Measurements from ENCODE around the gene QTRT2. TPM values are rescaled to one million over a fixed set of nuclear protein-coding genes. Genes with fewer than 3 reads are reported as not detected.

The QTRT2 gene
- total and polyA plus RNA-seq, 3 donors from 2014 or later = 17.9 to 29.5 (median 24.0) TPM

DNA sequence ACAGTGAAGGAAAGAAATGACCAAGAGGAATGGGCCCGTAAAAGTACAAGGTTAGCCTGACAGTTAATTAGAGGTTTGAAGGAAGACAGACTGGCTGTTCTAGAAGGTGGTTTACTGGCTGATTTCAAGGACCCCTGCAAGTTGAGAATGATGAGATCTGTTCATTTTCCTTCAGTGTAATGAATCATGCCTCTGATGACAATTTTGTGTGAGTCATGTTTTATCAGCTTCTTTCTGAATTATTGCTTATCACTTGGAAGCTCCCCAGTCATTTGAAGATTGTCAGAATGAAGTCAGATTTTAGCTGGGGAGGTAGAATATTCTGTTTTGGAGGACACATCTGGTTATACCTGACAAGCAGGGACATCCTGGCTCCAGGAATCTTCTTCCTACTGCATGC is 71.7 kb downstream of the QTRT2 start:
- no peaks in the 10 kb centered on the region for H3K4me1 ChIP-seq
- H3K36me3 ChIP-seq (ENCODE audit: low read depth, missing control alignments) = no peaks in the 10 kb centered on the region
- 34 to 52% methylated on average over 1 of the region's 1 CpG for WGBS, 2 donors
- no peaks in the 10 kb centered on the region for H3K27me3 ChIP-seq
- DNase-seq = no peak
- intact Hi-C loops (cut with DNase I; ENCODE audit: low total_unique reads) = no loop called here
- no peak overlapping the region for H3K27ac ChIP-seq
- no peaks in the 10 kb centered on the region for H3K9me3 ChIP-seq
- TF ChIP-seq, protein P1, sequence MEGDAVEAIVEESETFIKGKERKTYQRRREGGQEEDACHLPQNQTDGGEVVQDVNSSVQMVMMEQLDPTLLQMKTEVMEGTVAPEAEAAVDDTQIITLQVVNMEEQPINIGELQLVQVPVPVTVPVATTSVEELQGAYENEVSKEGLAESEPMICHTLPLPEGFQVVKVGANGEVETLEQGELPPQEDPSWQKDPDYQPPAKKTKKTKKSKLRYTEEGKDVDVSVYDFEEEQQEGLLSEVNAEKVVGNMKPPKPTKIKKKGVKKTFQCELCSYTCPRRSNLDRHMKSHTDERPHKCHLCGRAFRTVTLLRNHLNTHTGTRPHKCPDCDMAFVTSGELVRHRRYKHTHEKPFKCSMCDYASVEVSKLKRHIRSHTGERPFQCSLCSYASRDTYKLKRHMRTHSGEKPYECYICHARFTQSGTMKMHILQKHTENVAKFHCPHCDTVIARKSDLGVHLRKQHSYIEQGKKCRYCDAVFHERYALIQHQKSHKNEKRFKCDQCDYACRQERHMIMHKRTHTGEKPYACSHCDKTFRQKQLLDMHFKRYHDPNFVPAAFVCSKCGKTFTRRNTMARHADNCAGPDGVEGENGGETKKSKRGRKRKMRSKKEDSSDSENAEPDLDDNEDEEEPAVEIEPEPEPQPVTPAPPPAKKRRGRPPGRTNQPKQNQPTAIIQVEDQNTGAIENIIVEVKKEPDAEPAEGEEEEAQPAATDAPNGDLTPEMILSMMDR (IDR thresholded peaks at IDR 0.05) = no peak
- no peak for TF ChIP-seq POLR2A (IDR thresholded peaks at IDR 0.05)
- H3K4me3 ChIP-seq = no peak overlapping the region

DNA sequence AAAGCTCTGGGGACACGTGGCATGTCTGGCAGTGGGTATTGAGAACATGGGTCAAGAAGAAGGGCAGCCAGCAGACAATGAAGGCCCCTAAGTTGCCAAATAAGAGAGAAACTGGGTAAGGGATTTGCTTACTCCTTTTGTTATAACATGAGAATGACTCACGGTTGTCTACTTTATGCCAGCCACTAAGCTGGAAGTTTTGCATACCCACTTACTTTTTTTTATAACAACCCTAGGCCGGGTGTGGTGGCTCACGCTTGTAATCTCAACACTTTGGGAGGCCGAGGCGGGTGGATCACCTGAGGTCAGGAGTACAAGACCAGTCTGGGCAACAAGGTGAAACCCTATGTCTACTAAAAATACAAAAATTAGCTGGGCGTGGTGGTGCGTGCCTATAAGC is 72.3 kb downstream of the QTRT2 start:
- no peaks in the 10 kb centered on the region for H3K9me3 ChIP-seq
- TF ChIP-seq POLR2A (IDR thresholded peaks at IDR 0.05) = no peak
- TF ChIP-seq, protein P1 (IDR thresholded peaks at IDR 0.05) = no peak
- intact Hi-C loops (cut with DNase I; ENCODE audit: low total_unique reads) = no loop called here
- no peaks in the 10 kb centered on the region for H3K27me3 ChIP-seq
- no peaks in the 10 kb centered on the region for H3K4me1 ChIP-seq
- H3K27ac ChIP-seq = no peak overlapping the region
- 94 to 95% methylated on average over 8 of the region's 8 CpGs for WGBS, 2 donors
- no peak overlapping the region for H3K4me3 ChIP-seq
- no peak for DNase-seq
- H3K36me3 ChIP-seq (ENCODE audit: low read depth, missing control alignments) = no peaks in the 10 kb centered on the region

DNA sequence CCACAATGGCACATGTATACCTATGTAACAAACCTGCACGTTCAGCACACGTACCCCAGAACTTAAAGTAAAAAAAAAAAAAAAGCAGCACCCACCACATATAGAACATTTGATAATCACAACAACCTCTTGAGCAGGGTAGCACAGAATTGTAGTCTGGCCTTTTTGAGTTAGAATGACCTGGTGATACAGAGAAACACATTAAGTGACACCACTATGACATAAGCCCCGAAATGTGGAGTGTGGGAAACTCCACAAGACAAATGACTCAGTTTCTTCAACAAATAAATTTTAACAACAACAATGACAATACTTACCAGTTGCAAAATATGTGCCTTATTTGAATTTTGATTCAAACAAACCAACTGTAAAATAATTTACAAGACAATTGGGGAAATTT is 76.0 kb downstream of the QTRT2 start:
- no peaks in the 10 kb centered on the region for H3K9me3 ChIP-seq
- H3K4me1 ChIP-seq = no peaks in the 10 kb centered on the region
- TF ChIP-seq, protein P1 (IDR thresholded peaks at IDR 0.05) = no peak
- no peak for TF ChIP-seq POLR2A (IDR thresholded peaks at IDR 0.05)
- H3K36me3 ChIP-seq (ENCODE audit: low read depth, missing control alignments) = no peaks in the 10 kb centered on the region
- intact Hi-C loops (cut with DNase I; ENCODE audit: low total_unique reads) = no loop called here
- WGBS, 2 donors = 97 to 100% methylated on average over 3 of the region's 3 CpGs
- H3K4me3 ChIP-seq = no peak overlapping the region
- no peaks in the 10 kb centered on the region for H3K27me3 ChIP-seq
- no peak for DNase-seq
- H3K27ac ChIP-seq = no peak overlapping the region

DNA sequence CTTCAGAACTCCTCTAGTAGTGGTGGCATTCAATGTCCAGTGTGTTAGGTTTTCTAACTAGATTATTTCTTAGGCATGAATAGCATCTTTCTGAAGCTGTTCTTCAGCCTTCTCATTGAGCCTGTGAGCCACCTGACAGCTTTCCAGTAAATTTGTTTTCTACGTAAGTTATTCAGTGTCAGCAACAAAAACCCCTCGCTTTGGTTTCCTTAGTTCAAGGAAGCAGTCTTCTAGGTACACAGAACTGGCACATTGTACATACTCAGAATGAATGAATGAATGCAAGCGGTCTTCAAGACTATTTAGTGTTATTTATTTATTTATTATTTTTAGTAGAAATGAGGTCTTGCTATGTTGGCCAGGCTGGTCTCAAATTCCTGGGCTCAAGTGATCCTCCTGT is 77.4 kb downstream of the QTRT2 start:
- H3K27ac ChIP-seq = no peak overlapping the region
- no peaks in the 10 kb centered on the region for H3K9me3 ChIP-seq
- no peak overlapping the region for H3K4me3 ChIP-seq
- H3K36me3 ChIP-seq (ENCODE audit: low read depth, missing control alignments) = no peaks in the 10 kb centered on the region
- intact Hi-C loops (cut with DNase I; ENCODE audit: low total_unique reads) = no loop called here
- no peaks in the 10 kb centered on the region for H3K27me3 ChIP-seq
- H3K4me1 ChIP-seq = no peaks in the 10 kb centered on the region
- TF ChIP-seq, protein P1 (IDR thresholded peaks at IDR 0.05) = no peak
- TF ChIP-seq POLR2A (IDR thresholded peaks at IDR 0.05) = no peak
- 87 to 93% methylated on average over 3 of the region's 3 CpGs for WGBS, 2 donors
- DNase-seq = no peak

Other genes starting within 250 kb of the QTRT2 start
- 10 to 100 TPM; 24.1 to 24.3 TPM for gene GRAMD1C, start 217.9 kb upstream of the QTRT2 start, total RNA-seq
- gene GRAMD1C, start 217.9 kb upstream of the QTRT2 start, polyA plus RNA-seq (ENCODE audit: insufficient read depth, low read depth, low replicate concordance) = 45.5 TPM
- gene ZDHHC23, start 108.7 kb upstream of the QTRT2 start, total RNA-seq = 10 to 100 TPM; 27.1 to 38.7 TPM
- 36.4 TPM for gene ZDHHC23, start 108.7 kb upstream of the QTRT2 start, polyA plus RNA-seq (ENCODE audit: insufficient read depth, low read depth, low replicate concordance)
- 10 to 100 TPM; 13.9 to 22.5 TPM for gene CCDC191, start 211 bp upstream of the QTRT2 start, total RNA-seq
- 14.2 TPM for gene CCDC191, start 211 bp upstream of the QTRT2 start, polyA plus RNA-seq (ENCODE audit: insufficient read depth, low read depth, low replicate concordance)
- gene DRD3, start 122.3 kb downstream of the QTRT2 start, total RNA-seq = under 1 TPM; 0.37 to 0.39 TPM
- 0.94 TPM for gene DRD3, start 122.3 kb downstream of the QTRT2 start, polyA plus RNA-seq (ENCODE audit: insufficient read depth, low read depth, low replicate concordance)
- under 1 TPM; 0.47 to 0.74 TPM for gene ZNF80, start 180.8 kb downstream of the QTRT2 start, total RNA-seq
- not detected for gene ZNF80, start 180.8 kb downstream of the QTRT2 start, polyA plus RNA-seq (ENCODE audit: insufficient read depth, low read depth, low replicate concordance)
- 1 to 10 TPM in 1 of 2 donors, under 1 TPM in 1; 0.50 to 1.2 TPM for gene TIGIT, start 237.3 kb downstream of the QTRT2 start, total RNA-seq
- 1.4 TPM for gene TIGIT, start 237.3 kb downstream of the QTRT2 start, polyA plus RNA-seq (ENCODE audit: insufficient read depth, low read depth, low replicate concordance)